GM06990 (cell line): ENCODE data around the gene F2RL2.

Experiments used
- DNase-seq: peaks from one replicate; pipeline ENCODE4 v3.0.0-alpha.2; 2011; ENCODE audit not compliant: insufficient read length; ENCODE audit errors: extremely low read depth
- H3K27me3 ChIP-seq: replicated peaks from 2 replicates; pipeline ENCODE4 v1.6.0; 2011; ENCODE audit warnings: low read length; ENCODE audit not compliant: control insufficient read depth, insufficient read depth
- H3K36me3 ChIP-seq: 2 replicates; pipeline ENCODE4 v1.5.1; 2011; ENCODE audit warnings: low read length; ENCODE audit not compliant: control insufficient read depth, insufficient read depth
- H3K4me3 ChIP-seq: replicated peaks from 2 replicates; pipeline ENCODE4 v1.5.1; 2011; ENCODE audit warnings: low read depth, mild to moderate bottlenecking, control low read depth, low read length
- CTCF ChIP-seq: IDR thresholded peaks from 2 replicates; pipeline ENCODE4 v1.5.1; 2011; ENCODE audit warnings: low read length, control low read depth, mild to moderate bottlenecking, inconsistent platforms; ENCODE audit not compliant: insufficient read depth, poor library complexity, severe bottlenecking

F2RL2 gene

GRCh38 chr5:76622973-76623596, at the start of gene F2RL2:
F2RL2 (minus strand) TSS chr5:76623403; CDS start chr5:76623230, 173 bp downstream.
- Histone ChIP-seq H3K27me3 (no peaks in the 10 kb centered on the region), H3K36me3 (no peaks in the 10 kb centered on the region), H3K4me3 (no peak within 1 kb of the TSS)
- no peak for DNase-seq
- no peak for TF ChIP-seq CTCF

GRCh38 chr5:76672242-76672641, 49.0 kb upstream of the F2RL2 start:
- H3K4me3 ChIP-seq, result no peak overlapping the region
- DNase-seq, result no peak
- no peaks in the 10 kb centered on the region; the same call in 1 of the 2 replicates for H3K36me3 ChIP-seq
- H3K27me3 ChIP-seq, result no peaks in the 10 kb centered on the region
- TF ChIP-seq CTCF, result no peak

- TF ChIP-seq CTCF, result no peak
- DNase-seq, result no peak
- H3K27me3 ChIP-seq, result no peaks in the 10 kb centered on the region
- H3K4me3 ChIP-seq, result no peak overlapping the region
- no peaks in the 10 kb centered on the region; the same call in 1 of the 2 replicates for H3K36me3 ChIP-seq
These were observed 47.3 kb upstream of the F2RL2 start for GRCh38 chr5:76670508-76670907.

- TF ChIP-seq CTCF, result no peak
- Histone ChIP-seq H3K27me3 (no peaks in the 10 kb centered on the region), H3K4me3 (no peak overlapping the region), H3K36me3 (no peaks in the 10 kb centered on the region; the same call in 1 of the 2 replicates)
- DNase-seq, result no peak
These were observed 46.0 kb upstream of the F2RL2 start for GRCh38 chr5:76669245-76669644.

GRCh38 chr5:76667495-76667894, 44.3 kb upstream of the F2RL2 start:
- Histone ChIP-seq H3K27me3 (no peaks in the 10 kb centered on the region), H3K36me3 (no peaks in the 10 kb centered on the region; the same call in 1 of the 2 replicates), H3K4me3 (no peak overlapping the region)
- no peak for TF ChIP-seq CTCF
- DNase-seq, result no peak

- no peak for TF ChIP-seq CTCF
- Histone ChIP-seq H3K27me3 (no peaks in the 10 kb centered on the region), H3K4me3 (no peak overlapping the region), H3K36me3 (no peaks in the 10 kb centered on the region)
- no peak for DNase-seq
These were observed 40.9 kb upstream of the F2RL2 start for GRCh38 chr5:76664079-76664478.
